ENCODE results near the gene TP53I11. TPM values are rescaled to one million over a fixed set of nuclear protein-coding genes. Genes with fewer than 3 reads are reported as not detected.

TP53I11 gene
- total and polyA plus RNA-seq, 2 experiments from 2014 or later = 23.5 to 43.9 TPM

- TF ChIP-seq ZNF462 (CRISPR knock-in tag; IDR thresholded peaks at IDR 0.05) = no peak
These were observed 20.5 kb upstream of the TP53I11 start (continued) for GRCh38 chr11:44971185-44971584.

- H3K9me3 Mint-ChIP-seq = no peaks in the 10 kb centered on the region
- H3K4me3 ChIP-seq = no peak overlapping the region
- H3K36me3 Mint-ChIP-seq (ENCODE audit: low read depth) = no peaks in the 10 kb centered on the region
- H3K36me3 ChIP-seq (ENCODE audit: insufficient read depth) = no peaks in the 10 kb centered on the region
- no peaks in the 10 kb centered on the region for H3K79me2 ChIP-seq (replicated peaks; ENCODE audit: insufficient read depth)
- H3F3A ChIP-seq (replicated peaks; ENCODE audit: low read depth) = no peaks in the 10 kb centered on the region
- H3K9me2 ChIP-seq (ENCODE audit: insufficient read depth) = no peaks in the 10 kb centered on the region
- DNase-seq (ENCODE audit: low spot score) (no peak), ATAC-seq (no peak)
- H3K4me1 ChIP-seq (ENCODE audit: insufficient read depth) = peaks cover 7% of the 10 kb centered on the region; the same call in 1 of the 2 replicates
- H2AFZ ChIP-seq = no peak overlapping the region
- no peaks in the 10 kb centered on the region for H4K20me1 ChIP-seq (replicated peaks; ENCODE audit: insufficient read depth)
- H3K27me3 Mint-ChIP-seq (ENCODE audit: insufficient read depth, low read depth, poor library complexity) = peaks cover 7% of the 10 kb centered on the region
- H3K4me3 Mint-ChIP-seq = no peak overlapping the region
- no peak overlapping the region for H3K27ac ChIP-seq (ENCODE audit: low read depth)
- peaks cover 9% of the 10 kb centered on the region for H3K4me1 Mint-ChIP-seq
- H3K27ac Mint-ChIP-seq = no peak overlapping the region
- H3K27me3 ChIP-seq (ENCODE audit: insufficient read depth) = no peaks in the 10 kb centered on the region
- no peak overlapping the region for H3K4me2 ChIP-seq
- TF ChIP-seq ETS1 (IDR thresholded peaks at IDR 0.05) (no peak), POLR2AphosphoS5 (IDR thresholded peaks at IDR 0.05; ENCODE audit: low read depth) (no peak), JUNB (IDR thresholded peaks at IDR 0.05; ENCODE audit: unreplicated experiment) (no peak), EZH2 (IDR thresholded peaks at IDR 0.05; ENCODE audit: low read depth, unreplicated experiment) (no peak), CREB1 (CRISPR knock-in tag; IDR thresholded peaks at IDR 0.05; ENCODE audit: low read depth) (no peak), REST (IDR thresholded peaks at IDR 0.05; ENCODE audit: unreplicated experiment) (no peak), ZNF114 (CRISPR knock-in tag; IDR thresholded peaks at IDR 0.05) (no peak), CTCF (conservative IDR thresholded peaks at IDR 0.05; ENCODE audit: low read depth in 2 of 2) (no peak), ZNF331 (CRISPR knock-in tag; IDR thresholded peaks at IDR 0.05; ENCODE audit: low read depth) (no peak), EZH2phosphoT487 (IDR thresholded peaks at IDR 0.05; ENCODE audit: unreplicated experiment) (no peak)
These were observed 19.6 kb upstream of the TP53I11 start for GRCh38 chr11:44970293-44970692.

Data from GM23338 (cell line).